SK-N-MC (cell line): ENCODE measurements around the gene CHD9.

Source experiments
- DNase-seq: peaks from one replicate; pipeline ENCODE4 v3.0.0-alpha.2; 2011; ENCODE audit warnings: low read depth, low spot score
- H3K27ac ChIP-seq: fragments of 200-600 bp; sonication (generic); 2 replicates; pipeline ENCODE4 v1.5.1; 2016; ENCODE audit warnings: mixed run types
- H3K36me3 ChIP-seq: fragments of 200-600 bp; sonication (generic); 2 replicates; pipeline ENCODE4 v1.6.1; 2017; ENCODE audit warnings: antibody characterized with exemption, low read length, mixed read lengths; ENCODE audit not compliant: insufficient read depth
- H3K4me3 ChIP-seq: fragments of 200-600 bp; sonication (generic); 2 replicates; pipeline ENCODE4 v1.5.1; 2016
- H3K9ac ChIP-seq: fragments of 200-600 bp; sonication (generic); 2 replicates; pipeline ENCODE4 v1.8.0; 2017; ENCODE audit warnings: mixed run types, mixed read lengths; ENCODE audit not compliant: insufficient read length
- H3K9me3 ChIP-seq: fragments of 200-600 bp; sonication (generic); 2 replicates; pipeline ENCODE4 v1.6.1; 2017; ENCODE audit warnings: low read depth, mild to moderate bottlenecking, antibody characterized with exemption, low read length, moderate library complexity, mixed read lengths
- EZH2 ChIP-seq: fragments of 200-600 bp; sonication (generic); IDR thresholded peaks from one replicate; pipeline ENCODE4 v1.6.1; 2017; ENCODE audit warnings: antibody characterized with exemption
- FOXP2 ChIP-seq: optimal IDR thresholded peaks from 2 replicates; pipeline ENCODE3; 2011; ENCODE audit warnings: mild to moderate bottlenecking, moderate library complexity; ENCODE audit not compliant: insufficient read depth; ENCODE audit errors: extremely low read length, control extremely low read depth
- POLR2AphosphoS5 ChIP-seq: IDR thresholded peaks from 2 replicates; pipeline ENCODE4 v1.6.1; 2012; ENCODE audit warnings: mild to moderate bottlenecking, low read depth, low read length, borderline replicate concordance

The CHD9 gene

GRCh38 chr16:53121043-53121620 is 66.3 kb downstream of the CHD9 start:
- no peak for TF ChIP-seq EZH2
- DNase-seq = no peak
- Histone ChIP-seq H3K4me3 (no peak overlapping the region), H3K27ac (peak overlapping the region; percentile 54), H3K9ac (no peak overlapping the region), H3K9me3 (no peaks in the 10 kb centered on the region), H3K36me3 (no peaks in the 10 kb centered on the region)

GRCh38 chr16:53121661-53122060 is 66.9 kb downstream of the CHD9 start:
- no peak for DNase-seq
- no peak for TF ChIP-seq FOXP2
- no peak for TF ChIP-seq EZH2
- no peak for TF ChIP-seq POLR2AphosphoS5
- H3K27ac ChIP-seq = peak overlapping the region; percentile 54
- no peaks in the 10 kb centered on the region for H3K9me3 ChIP-seq
- no peak overlapping the region for H3K9ac ChIP-seq
- H3K36me3 ChIP-seq = no peaks in the 10 kb centered on the region
- H3K4me3 ChIP-seq = no peak overlapping the region

GRCh38 chr16:53123747-53124146 is 69.0 kb downstream of the CHD9 start:
- Histone ChIP-seq H3K9ac (no peak overlapping the region), H3K27ac (no peak overlapping the region), H3K9me3 (no peaks in the 10 kb centered on the region), H3K36me3 (no peaks in the 10 kb centered on the region), H3K4me3 (no peak overlapping the region)
- DNase-seq = no peak
- TF ChIP-seq POLR2AphosphoS5 = no peak

GRCh38 chr16:53126390-53126789 is 71.6 kb downstream of the CHD9 start:
- Histone ChIP-seq H3K36me3 (no peaks in the 10 kb centered on the region), H3K9me3 (no peaks in the 10 kb centered on the region), H3K4me3 (no peak overlapping the region), H3K9ac (no peak overlapping the region), H3K27ac (no peak overlapping the region)
- no peak for TF ChIP-seq POLR2AphosphoS5
- no peak for TF ChIP-seq EZH2
- TF ChIP-seq FOXP2 = no peak
- no peak for DNase-seq

GRCh38 chr16:53129281-53130158 is 74.7 kb downstream of the CHD9 start:
- H3K36me3 ChIP-seq = no peaks in the 10 kb centered on the region
- no peaks in the 10 kb centered on the region for H3K9me3 ChIP-seq
- no peak for DNase-seq
- peak overlapping the region; percentile 22; the same call in 1 of the 2 replicates for H3K27ac ChIP-seq
- no peak overlapping the region for H3K9ac ChIP-seq
- TF ChIP-seq EZH2 = no peak
- no peak for TF ChIP-seq POLR2AphosphoS5
- no peak for TF ChIP-seq FOXP2
- 0 out of 2 replicates have a peak overlapping the region, but pooled peaks have one; percentile 38 for H3K4me3 ChIP-seq

GRCh38 chr16:53130159-53131049 is 75.6 kb downstream of the CHD9 start:
- Histone ChIP-seq H3K9ac (no peak overlapping the region), H3K9me3 (no peaks in the 10 kb centered on the region), H3K4me3 (peak overlapping the region; percentile 73), H3K27ac (no peak overlapping the region), H3K36me3 (no peaks in the 10 kb centered on the region)
- TF ChIP-seq POLR2AphosphoS5 (peak; percentile 41; the same call in 1 of the 2 replicates), FOXP2 (no peak)
- DNase-seq = no peak

- H3K36me3 ChIP-seq = no peaks in the 10 kb centered on the region
- H3K9ac ChIP-seq = no peak overlapping the region
- H3K4me3 ChIP-seq = peak overlapping the region; percentile 73
- no peak for TF ChIP-seq POLR2AphosphoS5
- no peak for TF ChIP-seq EZH2
- TF ChIP-seq FOXP2 = no peak
- no peak overlapping the region for H3K27ac ChIP-seq
- DNase-seq = no peak
- no peaks in the 10 kb centered on the region for H3K9me3 ChIP-seq
These were observed 76.2 kb downstream of the CHD9 start for GRCh38 chr16:53131050-53131362.

GRCh38 chr16:53131363-53132071 is 76.7 kb downstream of the CHD9 start:
- peak overlapping the region; percentile 77 for H3K4me3 ChIP-seq
- H3K27ac ChIP-seq = no peak overlapping the region
- no peaks in the 10 kb centered on the region for H3K36me3 ChIP-seq
- no peaks in the 10 kb centered on the region for H3K9me3 ChIP-seq
- DNase-seq = no peak
- no peak for TF ChIP-seq POLR2AphosphoS5
- no peak for TF ChIP-seq EZH2
- TF ChIP-seq FOXP2 = no peak
- peak overlapping the region; percentile 45 for H3K9ac ChIP-seq
